ENCODE data around the gene IFNGR1.
"Not testable (repeated sequence)": the region's sequence is repeated elsewhere in the genome, so short reads cannot be mapped to it uniquely, and the experiment has no call there.

Gene IFNGR1

DNA sequence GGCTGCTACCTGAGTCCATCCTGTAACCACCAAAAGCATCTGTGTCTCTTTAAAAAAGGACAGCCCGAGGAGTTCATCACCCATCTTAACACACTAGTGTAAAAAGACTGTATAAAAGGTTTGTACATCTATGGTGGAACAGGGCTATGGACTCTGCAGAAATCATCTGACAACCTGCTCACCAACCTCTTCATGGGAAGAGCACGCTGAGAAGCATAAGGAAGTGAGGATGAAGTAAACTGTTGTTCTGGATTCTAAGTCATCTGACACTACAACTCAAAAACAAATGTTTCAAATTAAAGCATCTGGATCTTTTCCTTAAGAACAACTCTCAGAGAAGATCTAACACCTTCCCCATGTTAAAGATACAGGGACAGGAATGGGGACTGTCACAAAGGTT is 5.4 kb downstream of the IFNGR1 start:
- DNase-seq (ENCODE audit: extremely low read depth in 1 of 2, low read depth in 1 of 2): no peak

DNA sequence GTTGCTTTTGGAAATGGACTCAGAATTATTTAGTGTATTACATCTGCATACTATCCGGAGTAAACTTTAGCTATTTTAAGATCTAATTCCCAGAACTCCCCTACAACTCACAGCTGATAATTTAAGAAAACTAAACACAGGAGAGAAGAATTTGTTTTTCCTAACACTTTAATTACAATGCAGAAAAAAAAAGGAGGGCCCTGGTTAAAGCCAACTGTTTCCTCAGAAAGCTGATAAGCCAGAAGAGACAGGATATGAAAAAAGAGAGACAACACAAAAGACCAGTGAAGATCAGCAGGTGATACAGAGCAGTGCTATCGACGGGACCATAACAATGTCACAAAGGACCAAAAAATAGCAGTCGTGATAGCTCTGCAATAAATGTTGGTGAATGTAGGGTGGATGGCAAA is 5.8 kb downstream of the IFNGR1 start:
- no peak for DNase-seq (ENCODE audit: extremely low read depth in 1 of 2, low read depth in 1 of 2)

GRCh38 chr6:137211910-137212309 is 7.3 kb downstream of the IFNGR1 start:
- no peak for DNase-seq (ENCODE audit: extremely low read depth in 1 of 2, low read depth in 1 of 2)

DNA sequence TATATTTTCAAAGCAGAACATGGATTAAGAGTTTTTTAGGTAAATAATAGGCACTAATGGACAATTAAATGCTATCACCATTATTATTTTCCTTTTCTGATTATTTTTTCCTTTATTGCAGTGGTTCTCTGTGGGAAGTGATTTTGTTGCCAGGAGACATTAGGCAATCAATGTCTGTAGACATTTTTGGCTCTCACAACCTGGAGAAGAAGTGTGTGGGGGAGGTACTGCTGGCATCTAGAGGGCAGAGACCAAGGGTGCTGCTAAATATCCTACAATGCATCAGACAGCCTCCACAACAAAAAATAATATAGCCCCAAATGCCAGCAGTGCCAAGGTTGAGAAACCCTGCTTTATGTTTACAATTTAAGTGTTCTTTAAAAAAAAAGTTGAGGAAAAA is 8.3 kb downstream of the IFNGR1 start:
- no peak for DNase-seq (ENCODE audit: extremely low read depth in 1 of 2, low read depth in 1 of 2)

DNA sequence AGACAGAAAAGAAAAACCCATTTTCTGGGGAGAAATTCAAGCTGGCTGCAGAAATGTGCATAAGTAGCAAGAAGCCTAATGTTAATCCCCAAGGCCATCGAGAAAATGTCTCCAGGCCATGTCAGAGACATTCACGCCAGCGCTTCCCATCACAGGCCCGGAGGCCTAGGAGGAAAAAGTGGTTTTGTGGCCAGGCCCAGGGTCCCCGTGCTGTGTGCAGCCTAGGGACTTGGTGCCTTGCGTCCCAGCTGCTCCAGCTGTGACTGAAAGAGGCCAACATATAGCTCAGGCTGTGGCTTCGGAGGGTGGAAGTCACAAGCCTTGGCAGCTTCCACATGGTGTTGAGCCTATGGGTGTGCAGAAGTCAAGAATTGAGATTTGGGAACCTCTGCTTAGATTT is 10.9 kb downstream of the IFNGR1 start:
- DNase-seq (ENCODE audit: extremely low read depth in 1 of 2, low read depth in 1 of 2): no peak

GRCh38 chr6:137207457-137207856 is 11.7 kb downstream of the IFNGR1 start:
- DNase-seq (ENCODE audit: extremely low read depth in 1 of 2, low read depth in 1 of 2): not testable (repeated sequence)

DNA sequence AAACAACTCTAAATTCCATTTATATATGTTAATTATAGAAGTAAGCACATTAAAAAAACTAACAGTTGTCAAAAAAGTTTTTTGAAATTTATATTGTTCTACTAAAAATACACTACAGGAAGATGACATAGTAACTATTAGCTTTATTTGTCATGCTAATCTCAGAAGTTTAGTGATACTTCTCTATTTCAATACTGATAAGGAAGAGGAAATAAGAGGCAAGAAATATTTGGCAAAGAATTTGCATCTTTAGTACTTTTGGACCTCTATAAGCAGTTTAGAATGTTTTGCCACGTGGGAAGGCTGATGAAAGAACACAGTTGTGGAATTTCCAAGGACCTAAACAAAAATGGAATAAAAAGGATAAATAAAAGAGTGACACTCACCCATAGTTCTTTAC is 12.6 kb downstream of the IFNGR1 start:
- DNase-seq (ENCODE audit: extremely low read depth in 1 of 2, low read depth in 1 of 2): no peak

DNA sequence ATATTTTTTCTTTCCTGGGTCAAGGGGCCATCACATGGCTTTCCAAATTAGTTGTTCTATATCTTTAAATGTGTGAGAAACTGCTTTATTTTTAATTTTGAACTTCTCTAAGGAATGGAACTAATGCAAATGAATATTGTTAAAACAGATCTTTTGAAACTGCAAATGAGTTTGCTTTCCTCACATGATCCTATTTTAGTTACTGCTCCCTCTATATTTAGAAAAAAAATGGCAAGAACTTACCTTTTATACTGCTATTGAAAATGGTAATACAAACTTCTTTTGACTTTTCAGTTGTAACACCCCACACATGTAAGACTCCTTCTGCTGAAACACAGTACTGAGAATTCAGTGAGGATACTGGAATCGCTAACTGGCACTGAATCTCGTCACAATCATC is 15.9 kb downstream of the IFNGR1 start:
- DNase-seq (ENCODE audit: extremely low read depth in 1 of 2, low read depth in 1 of 2): no peak

DNA sequence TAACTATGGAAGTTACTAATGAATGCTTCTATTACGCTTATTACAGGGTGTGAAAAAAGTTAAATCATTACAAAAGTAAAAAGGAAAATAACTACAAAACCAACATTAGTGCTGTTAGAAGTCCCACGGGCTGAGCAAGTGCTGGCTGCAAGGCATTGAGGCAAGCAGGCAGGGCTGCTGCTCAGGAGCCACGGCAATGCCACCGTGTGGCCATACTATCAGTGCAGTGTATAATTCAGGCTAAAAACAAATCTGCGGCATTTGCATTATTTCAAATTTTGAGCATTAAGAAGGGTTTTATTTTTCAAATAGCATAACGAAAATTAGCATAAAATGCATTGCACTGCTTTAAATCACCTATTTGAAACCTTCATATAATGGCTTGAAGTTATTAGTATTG is 17.1 kb downstream of the IFNGR1 start:
- no peak for DNase-seq (ENCODE audit: extremely low read depth in 1 of 2, low read depth in 1 of 2)

DNA sequence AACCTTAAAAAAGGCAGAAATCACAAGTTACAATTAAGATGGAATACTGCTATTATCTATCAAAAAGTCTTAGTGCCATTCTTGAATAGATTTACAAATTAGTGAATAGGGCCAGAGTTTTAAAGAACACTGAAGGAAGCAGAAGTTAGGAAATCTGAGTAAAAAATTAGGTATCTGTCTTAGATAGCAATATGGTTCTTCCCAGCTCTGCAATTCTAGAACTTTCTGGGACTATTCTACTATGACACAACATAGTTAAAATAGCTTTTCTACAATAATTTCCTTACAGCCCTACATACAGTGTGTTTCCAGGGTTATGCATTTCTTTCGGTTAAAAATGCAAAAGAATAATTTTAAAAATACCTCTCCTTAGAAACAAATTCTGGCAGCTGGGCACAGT is 18.2 kb downstream of the IFNGR1 start:
- DNase-seq (ENCODE audit: extremely low read depth in 1 of 2, low read depth in 1 of 2): no peak

GRCh38 chr6:137200288-137200687 is 18.9 kb downstream of the IFNGR1 start:
- no peak for DNase-seq (ENCODE audit: extremely low read depth in 1 of 2, low read depth in 1 of 2)

- DNase-seq (ENCODE audit: extremely low read depth in 1 of 2, low read depth in 1 of 2): no peak
These were observed 21.2 kb downstream of the IFNGR1 start for GRCh38 chr6:137197684-137198645.

GRCh38 chr6:137193256-137194070 is 25.7 kb downstream of the IFNGR1 start:
- DNase-seq (ENCODE audit: extremely low read depth in 1 of 2, low read depth in 1 of 2): no peak

GRCh38 chr6:137192821-137193220 is 26.4 kb downstream of the IFNGR1 start:
- DNase-seq (ENCODE audit: extremely low read depth in 1 of 2, low read depth in 1 of 2): no peak

- DNase-seq (ENCODE audit: extremely low read depth in 1 of 2, low read depth in 1 of 2): no peak
These were observed 27.5 kb downstream of the IFNGR1 start for GRCh38 chr6:137191670-137192069.

GRCh38 chr6:137191236-137191635 is 27.9 kb downstream of the IFNGR1 start:
- DNase-seq (ENCODE audit: extremely low read depth in 1 of 2, low read depth in 1 of 2): no peak

- no peak for DNase-seq (ENCODE audit: extremely low read depth in 1 of 2, low read depth in 1 of 2)
These were observed 28.5 kb downstream of the IFNGR1 start for GRCh38 chr6:137190583-137191094.

DNA sequence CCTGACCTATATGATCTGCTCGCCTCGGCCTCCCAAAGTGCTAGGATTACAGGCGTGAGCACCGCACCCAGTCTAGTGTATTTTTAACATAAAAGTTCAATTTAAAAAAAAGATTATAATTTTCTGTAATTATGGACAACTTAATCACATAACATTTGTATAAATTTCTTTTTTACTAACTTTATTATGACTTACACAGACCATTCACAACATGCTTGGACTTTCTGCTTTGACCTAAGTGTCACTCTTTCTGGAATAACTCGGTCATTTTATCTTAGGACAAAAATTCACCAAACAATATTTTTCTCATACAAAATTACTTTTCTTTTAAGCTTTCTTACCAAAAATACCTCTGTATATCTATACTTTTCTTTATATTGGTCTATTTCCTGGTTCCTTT is 30.3 kb downstream of the IFNGR1 start:
- DNase-seq (ENCODE audit: extremely low read depth in 1 of 2, low read depth in 1 of 2): no peak

GRCh38 chr6:137185290-137185689 is 33.9 kb downstream of the IFNGR1 start:
- no peak for DNase-seq (ENCODE audit: extremely low read depth in 1 of 2, low read depth in 1 of 2)

- DNase-seq (ENCODE audit: extremely low read depth in 1 of 2, low read depth in 1 of 2): no peak
These were observed 36.5 kb downstream of the IFNGR1 start for GRCh38 chr6:137182654-137183073.

DNA sequence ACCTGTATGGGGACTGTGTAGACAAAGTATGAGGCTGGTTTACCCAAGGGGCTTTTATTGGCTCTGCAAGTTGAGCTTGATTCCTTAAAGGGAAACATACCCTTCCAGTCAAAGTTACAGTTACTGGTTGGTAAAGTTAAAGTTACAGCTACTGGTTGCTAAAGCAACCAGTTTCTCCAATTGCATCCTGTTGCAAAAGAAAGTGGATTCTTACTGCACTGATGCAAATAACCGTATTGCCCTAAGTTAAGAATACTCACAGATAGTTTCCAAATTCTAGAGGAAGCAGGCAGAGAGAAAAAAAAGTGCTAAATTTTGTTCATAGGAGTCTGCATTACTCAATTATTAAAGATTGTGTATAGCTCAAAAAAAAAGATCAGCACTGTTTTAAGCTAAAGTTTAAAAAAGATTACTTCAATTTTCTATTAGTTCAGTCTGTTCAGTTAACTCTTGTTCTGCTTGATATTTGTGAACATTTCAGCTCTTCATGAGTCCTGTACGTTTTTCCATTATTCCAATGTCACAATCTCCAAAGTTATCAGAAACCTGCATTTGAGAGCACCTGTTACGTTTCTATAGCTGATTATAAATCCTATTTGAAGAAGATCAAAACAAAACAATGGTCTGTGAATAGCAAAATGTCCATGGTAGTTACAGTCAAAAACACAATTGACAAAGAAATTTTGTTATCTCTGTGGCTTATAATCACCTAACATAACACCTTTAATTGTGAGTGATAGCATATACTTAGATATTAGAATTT is 37.1 kb downstream of the IFNGR1 start:
- DNase-seq (ENCODE audit: extremely low read depth in 1 of 2, low read depth in 1 of 2): no peak

All from activated CD8-positive, alpha-beta memory T cell treated with anti-CD3 and anti-CD28 coated beads for 1 hour (primary cell).